Activated CD4-positive, alpha-beta T cell treated with anti-CD3 and anti-CD28 coated beads for 24 hours (primary cell): ENCODE measurements around the gene HAPLN2.
"Not testable (repeated sequence)": the region's sequence is repeated elsewhere in the genome, so short reads cannot be mapped to it uniquely, and the experiment has no call there.

ENCODE experiments used
- DNase-seq, 2 donors: peaks; one replicate each; pipeline ENCODE4 v3.0.0-alpha.2; 2020; ENCODE audit warnings: low read depth in 2 of 2

HAPLN2 gene

GRCh38 chr1:156592158-156592909 is 26.9 kb upstream of the HAPLN2 start:
- no peak for DNase-seq

GRCh38 chr1:156592910-156593660 is 26.1 kb upstream of the HAPLN2 start:
- DNase-seq = no peak

GRCh38 chr1:156593661-156593989 is 25.6 kb upstream of the HAPLN2 start:
- DNase-seq = no peak

- no peak for DNase-seq
Measured at GRCh38 chr1:156594190-156594589, 25.0 kb upstream of the HAPLN2 start.

GRCh38 chr1:156595016-156595415 is 24.2 kb upstream of the HAPLN2 start:
- no peak for DNase-seq

- DNase-seq = no peak
Measured at GRCh38 chr1:156596426-156596825, 22.8 kb upstream of the HAPLN2 start.

GRCh38 chr1:156598125-156598524 is 21.1 kb upstream of the HAPLN2 start:
- DNase-seq = no peak

GRCh38 chr1:156598731-156599432 is 20.3 kb upstream of the HAPLN2 start:
- no peak for DNase-seq

- DNase-seq = no peak
Measured at GRCh38 chr1:156599811-156600210, 19.4 kb upstream of the HAPLN2 start.

- no peak for DNase-seq
Measured at GRCh38 chr1:156600733-156601121, 18.5 kb upstream of the HAPLN2 start.

GRCh38 chr1:156601122-156601830 is 17.9 kb upstream of the HAPLN2 start, which contains the start of gene GPATCH4:
TSS of gene GPATCH4 (minus strand) at chr1:156601479.
- peak; percentile 66 to 68 for DNase-seq

- no peak for DNase-seq
Measured at GRCh38 chr1:156601892-156602291, 17.3 kb upstream of the HAPLN2 start.

- DNase-seq = no peak
Measured at GRCh38 chr1:156602557-156602993, 16.6 kb upstream of the HAPLN2 start.

- not testable (repeated sequence) for DNase-seq
Measured at GRCh38 chr1:156607344-156607743, 11.9 kb upstream of the HAPLN2 start.

GRCh38 chr1:156608036-156608674 is 11.1 kb upstream of the HAPLN2 start:
- peak; percentile 31 to 48 for DNase-seq

- peak; percentile 30 to 43 for DNase-seq
Measured at GRCh38 chr1:156608981-156609380, 10.2 kb upstream of the HAPLN2 start.

- not testable (repeated sequence) for DNase-seq
Measured at GRCh38 chr1:156610072-156610471, 9.1 kb upstream of the HAPLN2 start.

- DNase-seq = no peak
Measured at GRCh38 chr1:156612666-156613065, 6.5 kb upstream of the HAPLN2 start.

- no peak for DNase-seq
Measured at GRCh38 chr1:156615946-156616345, 3.3 kb upstream of the HAPLN2 start.

- no peak for DNase-seq
Measured at GRCh38 chr1:156616463-156616862, 2.8 kb upstream of the HAPLN2 start.

- no peak for DNase-seq
Measured at GRCh38 chr1:156619582-156619955, 354 bp downstream of the HAPLN2 start.
